Ammon's horn (tissue), 1 donor: Measurements from ENCODE around the gene ARF6.
A peak's percentile ranks its signal among the peaks of the same experiment; 100 is the strongest.
"Not testable (repeated sequence)": the region's sequence is repeated elsewhere in the genome, so short reads cannot be mapped to it uniquely, and the experiment has no call there.

Experiments used
- DNase-seq: peaks from one replicate; pipeline ENCODE4 v3.0.0-alpha.2; 2016; ENCODE audit warnings: low spot score

The ARF6 gene

DNA sequence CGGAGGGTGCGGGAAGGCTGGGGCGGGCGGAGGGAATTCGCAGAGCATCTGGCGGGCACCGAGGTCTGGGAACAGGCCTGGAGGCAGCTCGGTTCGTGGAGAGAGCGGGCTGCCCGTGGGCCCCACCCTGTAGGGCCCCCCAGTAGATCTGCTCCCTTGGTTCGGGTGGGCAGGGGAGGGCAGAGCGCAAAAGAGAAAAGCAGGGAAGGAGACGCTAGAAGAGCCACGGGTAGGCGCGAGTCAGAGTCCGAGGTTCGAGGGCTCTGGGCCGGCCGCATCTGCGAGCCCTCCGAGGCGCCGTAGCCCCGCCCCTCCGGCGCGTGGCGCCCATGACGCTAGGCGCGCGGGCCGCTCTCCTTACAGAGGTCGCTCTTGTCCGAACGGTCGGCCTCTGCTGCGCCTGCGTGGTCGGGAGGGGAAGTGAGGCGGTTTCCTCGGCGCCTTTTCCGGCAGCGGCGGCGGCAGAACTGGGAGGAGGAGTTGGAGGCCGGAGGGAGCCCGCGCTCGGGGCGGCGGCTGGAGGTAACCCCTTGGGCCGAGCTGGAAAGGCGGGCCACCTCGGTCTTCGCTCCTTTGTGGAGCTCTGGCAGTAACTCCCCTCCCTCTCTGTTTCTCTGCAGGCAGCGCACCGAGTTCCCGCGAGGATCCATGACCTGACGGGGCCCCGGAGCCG, at the start of gene ARF6:
Gene ARF6 (plus strand): TSS at position 447 of the 673 bp plus-strand sequence. CDS start 655 bp downstream, outside the sequence.
- DNase-seq: peak; percentile 97

DNA sequence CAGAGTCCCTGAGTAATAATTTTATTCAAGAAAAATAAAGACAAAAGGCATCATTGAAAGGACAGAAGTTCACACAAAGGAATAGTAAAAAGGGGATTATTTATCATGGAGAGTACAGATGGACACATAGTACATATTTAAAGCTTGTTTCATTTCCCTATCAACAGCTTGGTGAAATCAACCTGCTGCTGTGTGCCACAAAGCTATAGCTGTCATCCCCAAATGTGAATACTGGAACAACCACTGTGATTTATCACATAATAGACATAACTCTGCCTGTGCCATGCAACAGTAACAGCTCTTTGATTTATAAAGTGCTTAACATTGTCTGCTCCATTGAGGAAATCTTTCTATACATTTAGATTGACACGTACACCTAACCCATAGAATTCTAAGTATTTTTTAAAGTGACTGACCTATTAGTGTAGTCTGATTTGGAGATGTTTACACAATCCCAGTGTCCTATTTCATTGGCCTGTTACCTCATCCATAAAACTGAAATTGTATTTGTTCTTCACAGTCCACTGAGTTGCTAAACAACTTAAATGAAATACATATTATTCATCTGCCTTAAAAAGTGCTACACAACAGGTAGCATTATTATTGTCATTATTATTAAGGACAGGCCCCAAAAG, 43.6 kb upstream of the ARF6 start:
- no peak for DNase-seq

DNA sequence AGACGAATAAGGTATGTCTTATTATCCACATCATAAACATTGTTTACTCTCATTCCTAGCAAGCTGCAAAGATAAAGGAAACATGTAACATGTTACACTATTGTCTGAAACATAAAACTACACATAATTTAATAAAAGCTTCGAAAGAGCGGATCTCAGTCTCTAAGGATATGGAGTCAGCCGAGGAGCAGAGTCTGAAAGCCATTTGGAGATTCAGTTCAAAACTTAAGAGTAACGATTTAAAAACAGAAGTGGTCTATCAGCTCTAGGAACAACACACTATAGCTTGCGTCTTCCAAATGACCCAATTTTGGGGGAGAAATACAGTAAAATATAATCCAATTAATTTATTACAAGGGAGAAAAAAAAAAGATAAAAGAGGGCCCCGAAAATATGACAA, 41.1 kb upstream of the ARF6 start:
- DNase-seq: no peak

DNA sequence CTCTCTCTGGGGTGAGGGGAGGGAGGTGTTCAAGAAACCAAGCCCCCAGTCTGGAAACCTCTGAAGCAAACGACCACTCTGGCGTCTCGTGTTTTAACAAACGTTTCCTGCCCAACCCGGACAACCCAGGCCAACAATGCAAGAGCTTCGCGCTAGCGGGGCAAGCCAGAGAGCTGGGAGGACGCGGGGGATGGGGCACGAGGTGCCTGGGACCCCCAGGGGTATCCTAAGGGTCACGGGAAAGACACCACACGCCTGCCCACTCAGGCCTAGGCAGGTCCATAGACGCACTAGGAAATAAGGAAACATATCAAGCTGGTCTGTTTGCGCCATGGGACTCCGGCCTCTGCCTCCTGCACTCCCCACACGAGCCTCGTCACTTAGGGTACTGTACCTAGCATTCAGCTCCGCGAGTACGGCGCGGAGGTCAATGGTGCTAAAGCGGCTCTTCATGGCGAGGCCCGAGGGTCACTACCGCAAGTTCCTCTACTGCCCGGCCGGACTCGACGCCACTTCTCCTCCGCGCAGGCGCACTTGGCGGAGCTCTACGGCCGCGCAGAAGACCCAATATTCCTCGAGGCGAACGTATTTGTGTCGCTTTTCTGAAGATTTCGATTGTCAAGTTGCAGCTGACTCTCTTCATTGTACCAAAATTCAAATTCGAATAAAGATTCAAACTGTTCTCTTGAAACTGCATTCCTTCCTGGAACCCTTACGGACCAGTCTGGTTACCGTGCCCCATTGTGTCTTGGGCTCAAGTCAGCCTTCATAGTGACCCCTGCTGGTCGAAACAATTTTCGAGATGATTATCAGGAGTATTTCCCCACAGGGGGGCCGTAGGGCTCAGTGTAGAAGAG, 40.4 kb upstream of the ARF6 start, which contains the start of gene NEMF:
Gene NEMF (minus strand): TSS at position 488 of the 857 bp plus-strand sequence. CDS start 35 bp downstream, at position 453.
- peak; percentile 92 for DNase-seq

DNA sequence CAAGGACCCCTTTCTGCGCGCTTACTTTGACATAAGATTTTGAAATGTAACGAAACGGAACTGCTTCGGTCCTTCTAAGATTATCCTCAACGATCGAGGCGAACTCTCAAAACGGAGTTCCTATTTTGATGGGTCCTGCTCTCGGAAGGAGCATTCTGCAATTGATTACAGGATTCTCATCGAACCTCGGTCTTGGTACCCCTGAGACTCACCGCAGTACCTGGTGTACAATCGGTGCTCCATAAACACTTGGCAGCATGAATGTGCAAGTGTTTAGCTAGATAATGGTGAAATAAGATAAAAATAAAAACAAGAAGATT, 39.8 kb upstream of the ARF6 start:
- no peak for DNase-seq

DNA sequence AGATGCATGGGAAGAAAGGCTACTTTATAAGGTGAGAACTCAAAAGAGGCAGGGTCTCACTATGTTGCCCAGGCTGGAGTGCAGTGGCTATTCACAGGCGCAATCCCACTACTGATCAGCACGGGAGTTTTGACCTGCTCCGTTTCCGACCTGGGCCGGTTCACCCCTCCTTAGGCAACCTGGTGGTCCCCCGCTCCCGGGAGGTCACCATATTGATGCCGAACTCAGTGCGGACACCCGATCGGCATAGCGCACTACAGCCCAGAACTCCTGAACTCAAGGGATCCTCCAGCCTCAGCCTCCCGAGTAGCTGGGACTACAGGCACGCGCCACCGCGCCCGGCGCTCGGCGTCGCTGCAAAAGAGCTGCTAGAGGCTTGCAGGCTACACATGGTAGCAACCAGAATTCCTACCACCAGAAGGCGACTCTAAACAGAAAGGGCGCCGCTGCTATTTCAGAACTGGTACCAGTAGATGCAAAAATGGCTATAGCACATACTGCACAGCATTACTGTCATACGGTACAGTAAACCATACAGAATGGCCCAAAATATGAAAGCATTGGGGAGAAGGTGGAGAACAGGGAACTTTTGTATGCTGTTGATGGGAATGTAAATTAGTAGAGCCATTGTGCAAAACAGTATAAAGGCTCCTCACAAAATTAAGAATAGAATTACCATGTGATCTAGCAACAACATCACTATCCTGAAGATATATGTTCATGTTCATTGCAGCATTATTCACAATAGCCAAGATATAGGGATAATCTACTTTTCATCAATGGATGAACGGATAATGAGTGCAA, 39.1 kb upstream of the ARF6 start:
- peak; percentile 70 for DNase-seq

DNA sequence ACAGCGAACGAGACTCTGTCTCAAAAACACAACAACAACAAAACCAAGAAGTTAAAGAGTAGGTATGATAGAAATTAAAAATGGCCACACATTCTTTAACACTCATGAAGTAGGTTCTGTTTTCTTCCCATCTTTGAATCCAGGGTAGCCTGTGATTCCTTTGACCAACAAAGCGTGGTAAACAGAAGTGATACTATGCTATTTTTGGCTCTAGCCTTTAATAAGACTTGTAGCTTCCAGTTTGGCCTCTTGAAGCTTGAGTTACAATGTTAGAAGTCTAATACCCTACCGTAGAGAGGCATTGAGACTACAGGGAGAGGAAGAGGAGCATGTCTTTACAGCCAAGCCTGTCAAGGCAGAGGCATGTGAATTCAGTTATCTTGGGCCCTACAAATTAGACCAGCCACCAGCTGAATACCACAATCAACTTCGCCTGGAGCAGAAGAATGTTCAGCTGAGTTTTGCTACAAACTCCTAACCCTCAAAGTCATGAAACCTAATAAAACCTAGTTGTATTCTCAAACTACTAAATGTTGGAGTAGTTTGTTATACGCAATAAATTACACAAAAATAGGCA, 35.4 kb upstream of the ARF6 start:
- peak; percentile 28 for DNase-seq

DNA sequence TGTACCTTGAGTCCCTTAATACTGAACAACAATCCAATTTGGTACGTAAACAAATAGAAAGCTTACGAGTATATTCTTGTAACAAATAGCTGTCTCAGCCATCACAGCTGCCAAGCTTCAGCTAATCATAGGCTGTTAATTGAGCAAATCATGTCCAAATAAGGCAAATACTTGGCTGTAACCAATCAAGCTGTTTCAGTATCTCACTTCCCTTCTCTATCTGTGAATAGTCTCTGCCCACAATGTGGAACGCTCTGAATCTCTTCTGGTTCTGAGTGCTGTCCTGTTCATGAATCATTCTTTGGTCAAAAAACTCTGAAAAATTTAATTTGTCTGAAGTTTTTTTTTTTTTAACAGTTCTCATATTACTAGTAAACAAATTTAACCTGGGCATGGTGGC, 34.5 kb upstream of the ARF6 start:
- DNase-seq: no peak

DNA sequence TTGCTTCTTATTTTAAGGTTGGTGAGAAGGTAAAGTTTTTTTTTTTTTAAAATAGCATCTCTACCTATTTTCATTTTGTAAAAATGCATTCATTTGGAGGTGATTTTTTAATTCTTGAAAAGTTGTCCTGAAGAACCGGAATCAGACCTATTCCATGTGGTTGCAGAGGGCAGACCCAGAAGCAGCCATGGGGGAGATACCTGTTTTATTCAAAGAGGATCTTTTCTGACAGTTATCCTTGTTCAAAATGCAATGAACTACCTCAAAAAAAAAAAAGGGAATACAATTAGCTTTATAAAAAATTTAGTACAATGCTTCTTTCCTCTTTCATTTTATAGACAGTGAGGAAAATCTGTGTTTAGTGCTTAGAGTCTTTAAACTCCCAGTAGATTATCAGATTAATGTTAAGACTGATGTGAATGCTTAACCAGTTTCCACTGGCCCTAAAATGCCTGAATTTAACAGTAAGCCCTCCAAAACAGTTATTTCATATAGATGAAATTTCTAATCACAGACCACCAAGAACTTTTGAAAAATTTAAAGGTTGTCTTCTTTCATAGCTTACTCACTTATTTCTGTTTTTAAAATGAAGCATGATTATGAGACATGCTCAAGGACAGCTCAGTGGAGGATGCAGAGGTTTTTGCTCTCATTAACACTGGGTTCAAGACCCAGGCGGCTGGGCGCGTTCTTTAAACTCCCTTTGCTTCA, 31.7 kb upstream of the ARF6 start:
- no peak for DNase-seq

DNA sequence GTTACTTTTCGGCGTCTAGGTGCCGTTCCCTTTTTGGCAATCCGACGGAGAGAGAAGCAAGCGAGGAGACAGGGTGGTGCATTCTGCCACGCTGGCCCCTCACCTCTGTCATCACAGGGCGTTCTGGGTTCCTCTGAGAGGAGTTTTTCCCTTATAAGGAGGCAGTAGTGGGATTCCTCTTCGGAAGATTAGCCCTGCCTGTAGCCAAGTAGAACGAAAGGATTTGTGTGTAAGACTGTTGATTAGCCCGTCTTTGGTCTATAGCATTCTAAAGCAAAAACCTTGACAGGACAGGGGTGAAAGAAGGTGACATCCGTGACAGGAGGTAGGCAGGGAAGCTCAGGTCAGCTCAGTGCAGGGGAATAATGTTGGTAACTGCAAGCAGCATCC, 31.2 kb upstream of the ARF6 start:
- DNase-seq: peak; percentile 69

DNA sequence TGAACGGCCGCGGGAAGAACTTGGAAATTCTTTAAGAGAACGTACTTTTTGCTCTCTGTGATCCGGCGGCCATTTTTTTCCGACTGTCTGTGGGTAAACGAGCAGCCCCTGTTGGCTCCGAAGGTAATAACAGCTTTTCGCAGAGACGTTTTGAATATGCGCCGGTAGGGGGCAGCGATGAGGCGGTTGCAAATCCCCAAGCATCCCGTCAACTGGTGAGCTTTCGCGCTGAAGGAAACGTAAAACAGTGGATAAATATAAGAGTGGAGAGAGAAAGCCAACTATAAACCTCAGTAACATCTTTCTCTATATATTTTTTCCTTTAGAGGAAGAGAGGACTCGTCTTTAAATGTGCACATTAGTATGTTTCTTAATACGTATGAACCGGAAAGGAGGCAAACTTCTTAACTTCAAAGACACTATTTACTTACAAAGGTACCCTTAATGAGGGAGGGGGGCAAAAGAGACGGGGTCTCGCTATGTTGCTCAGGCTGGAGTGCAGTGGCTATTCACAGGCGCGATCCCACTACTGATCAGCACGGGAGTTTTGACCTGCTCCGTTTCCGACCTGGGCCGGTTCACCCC, 30.7 kb upstream of the ARF6 start:
- DNase-seq: peak; percentile 86

DNA sequence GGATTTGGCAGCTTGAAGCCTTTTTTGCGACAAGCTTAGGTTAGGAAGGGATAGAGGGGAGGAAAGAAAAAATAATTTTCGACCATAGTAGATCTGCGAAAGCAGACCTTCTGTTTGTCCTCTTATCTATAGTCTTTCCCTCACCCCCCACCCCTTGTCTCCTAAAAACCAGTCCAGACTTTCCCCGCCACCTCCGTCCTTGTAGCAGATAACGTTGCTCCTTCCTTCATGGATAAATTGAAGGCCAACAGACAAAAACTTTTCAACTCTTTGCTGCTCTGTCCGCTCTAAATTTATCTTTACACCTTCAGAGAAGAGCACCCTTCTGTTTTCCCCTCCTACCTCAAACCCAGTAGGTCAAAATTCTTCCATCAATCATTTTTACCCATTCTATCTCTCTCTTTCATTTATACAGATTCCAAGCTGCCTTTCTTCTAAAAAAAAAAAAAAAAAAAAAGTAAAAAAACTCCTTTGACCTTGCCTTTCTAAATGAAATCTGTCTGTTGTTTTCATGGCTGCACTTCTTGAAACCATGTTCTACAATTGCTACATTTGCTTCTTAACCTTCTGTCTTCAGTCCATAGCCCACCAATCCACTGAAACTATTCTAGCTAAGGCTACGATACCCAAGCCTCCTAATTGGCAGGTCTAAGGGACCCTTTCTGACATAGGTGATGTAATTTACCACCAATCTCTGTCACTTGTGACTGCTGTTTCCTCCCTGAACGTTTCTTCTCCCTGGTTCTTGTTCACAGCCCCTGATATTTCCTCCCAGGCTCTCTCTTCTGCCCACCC, 29.2 kb upstream of the ARF6 start:
- DNase-seq: no peak

DNA sequence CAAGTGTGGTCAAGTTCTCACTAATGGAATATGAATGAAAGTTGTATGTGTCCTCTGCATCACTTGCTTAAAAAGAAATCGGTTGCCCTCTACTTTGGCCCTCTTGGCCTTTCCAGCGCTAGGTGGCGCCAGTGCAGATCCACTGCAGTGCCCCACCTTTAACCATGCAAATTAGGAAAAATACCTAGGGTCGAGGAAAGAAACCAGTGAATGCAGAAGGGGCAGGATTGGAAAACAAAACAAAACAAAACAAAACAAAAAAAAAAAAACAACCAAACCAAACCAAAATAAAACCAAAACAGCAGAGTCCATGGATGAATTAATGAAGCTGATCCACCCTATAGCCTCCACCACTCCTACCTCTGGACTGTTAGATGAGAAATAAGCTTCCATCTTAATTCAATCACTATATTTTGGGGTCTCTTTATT, 27.4 kb upstream of the ARF6 start:
- DNase-seq: peak; percentile 76

DNA sequence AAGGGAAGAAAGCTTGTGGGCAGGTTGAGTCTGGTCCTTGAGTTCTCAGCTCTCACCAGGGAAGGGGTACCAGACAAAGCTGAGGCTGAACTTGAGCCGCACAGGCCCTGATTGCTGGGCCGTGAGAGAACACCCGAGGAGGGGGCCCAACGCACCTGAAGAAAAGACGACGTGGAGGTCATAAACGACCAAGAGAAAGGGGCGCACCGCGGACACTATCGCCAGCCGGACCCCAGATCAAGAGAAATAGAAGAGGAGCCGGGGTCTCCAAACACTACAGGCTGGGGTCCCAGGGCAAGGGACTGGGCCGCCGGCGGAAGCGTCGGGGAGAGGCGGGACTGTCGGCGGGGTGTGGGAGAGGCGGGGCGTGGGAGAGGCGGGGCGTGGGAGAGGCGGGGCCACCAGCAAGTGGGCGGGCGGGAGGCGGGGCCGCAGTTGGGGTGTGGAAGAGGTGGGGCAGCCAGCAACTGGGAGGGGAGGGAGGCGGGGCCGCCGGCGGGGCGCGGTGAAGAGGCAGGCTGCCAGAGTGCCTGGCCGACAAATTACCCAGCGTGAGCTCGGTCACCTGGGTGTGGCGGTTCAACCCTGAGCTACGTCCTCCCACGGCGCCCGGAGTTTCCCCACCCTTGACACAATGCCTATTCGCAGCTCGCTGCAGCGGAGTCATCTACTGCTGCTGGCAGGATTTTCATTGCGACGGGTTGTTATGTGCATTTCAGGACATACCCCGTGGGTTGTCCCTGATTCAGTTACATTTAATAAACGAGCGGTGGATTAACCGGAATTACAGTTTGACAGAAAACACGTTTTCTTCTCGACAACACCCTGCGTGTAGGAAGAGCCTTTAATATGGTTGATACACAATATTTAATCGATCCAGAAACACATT, 24.8 kb upstream of the ARF6 start:
- DNase-seq: peak; percentile 97

DNA sequence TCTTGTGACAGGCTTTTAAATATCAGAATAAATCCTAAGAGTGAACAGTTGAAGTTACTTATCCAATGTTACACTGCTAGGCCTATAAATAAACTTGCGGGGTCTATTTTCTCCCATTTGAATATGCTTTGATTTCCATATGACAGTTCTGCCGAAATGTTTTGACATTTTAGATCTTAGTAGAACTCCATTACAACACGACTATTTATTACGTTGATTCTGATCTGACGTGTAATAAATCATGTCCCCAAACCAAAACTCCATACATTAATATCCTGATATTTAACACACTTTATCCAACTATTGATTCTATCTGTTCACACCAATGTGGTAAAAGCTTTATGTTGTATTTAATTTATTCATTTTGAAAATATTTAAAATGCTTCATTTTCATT, 24.2 kb upstream of the ARF6 start:
- no peak for DNase-seq

DNA sequence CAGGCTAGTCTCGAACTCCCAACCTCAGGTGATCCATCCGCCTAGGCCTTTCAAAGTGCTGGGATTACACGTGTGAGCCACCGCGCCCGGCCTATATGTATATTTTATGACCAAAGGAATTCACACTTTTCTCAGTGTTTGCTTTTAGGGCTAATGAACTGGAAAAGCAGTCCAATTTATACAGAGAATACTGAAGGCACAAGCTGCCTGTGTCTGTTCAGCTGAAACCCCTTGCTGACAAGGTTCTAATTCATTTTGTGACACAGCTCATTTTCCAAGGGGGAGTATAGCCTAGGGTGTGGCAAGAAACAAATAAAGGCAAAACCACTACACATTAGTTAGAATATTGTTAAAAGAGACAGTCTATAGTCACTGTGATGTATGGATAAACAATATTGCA, 22.0 kb upstream of the ARF6 start:
- DNase-seq: no peak

DNA sequence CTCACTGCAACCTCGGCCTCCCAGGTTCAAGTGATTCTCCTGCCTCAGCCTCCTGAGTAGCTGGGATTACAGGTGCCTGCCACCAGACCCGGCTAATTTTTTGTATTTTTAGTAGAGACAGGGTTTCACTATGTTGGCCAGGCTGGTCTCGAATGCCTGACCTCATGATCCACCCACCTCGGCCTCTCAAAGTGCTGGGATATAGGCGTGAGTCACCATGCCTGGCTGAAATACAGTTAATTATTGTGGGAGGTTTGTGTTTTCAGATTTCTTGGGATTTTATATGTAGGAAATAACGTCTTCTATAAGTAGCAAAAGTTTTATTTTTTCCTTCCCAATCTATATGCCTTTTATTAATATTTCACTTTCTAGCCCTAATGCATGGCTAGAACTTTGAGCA, 19.3 kb upstream of the ARF6 start:
- not testable (repeated sequence) for DNase-seq

DNA sequence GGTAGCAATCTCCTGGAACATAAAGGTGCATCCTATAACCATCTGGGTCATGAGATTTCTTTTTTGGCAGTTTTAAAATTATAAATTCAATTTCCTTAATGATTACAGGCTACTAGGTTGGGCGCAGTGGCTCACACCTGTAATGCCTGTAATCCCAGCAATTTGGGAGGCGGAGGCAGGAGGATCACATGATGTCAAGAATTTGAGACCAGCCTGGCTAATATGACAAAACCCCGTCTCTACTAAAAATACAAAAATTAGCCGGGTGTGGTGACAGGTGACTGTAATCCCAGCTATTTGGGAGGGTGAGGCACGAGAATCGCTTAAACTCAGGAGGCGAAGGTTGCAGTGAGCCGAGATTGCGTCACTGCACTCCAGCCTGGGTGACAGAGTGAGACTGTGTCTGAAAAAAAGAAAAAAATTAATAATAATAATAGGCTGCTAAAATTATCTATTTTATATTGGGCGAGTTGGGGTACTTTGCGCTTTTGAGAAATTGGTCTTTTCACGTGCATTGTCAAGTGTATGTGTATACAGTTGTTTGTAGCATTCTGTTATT, 17.2 kb upstream of the ARF6 start:
- DNase-seq: no peak
